H1 (cell line): ENCODE results near the gene MYOM1.

Experiments
- CTCF ChIP-seq, 3 experiments: IDR thresholded peaks; 1 replicate in 2 of 3; 2 replicates in 1 of 3; pipeline versions ENCODE4 v1.5.1 to v1.6.1; 2011; ENCODE audit warnings: low read length in 3 of 3, mild to moderate bottlenecking in 3 of 3, inconsistent platforms in 2 of 3, low read depth in 1 of 3, moderate library complexity in 1 of 3; ENCODE audit not compliant: insufficient read depth in 1 of 3; ENCODE audit errors: control extremely low read depth in 1 of 3
- POLR2AphosphoS5 ChIP-seq: IDR thresholded peaks from 2 replicates; pipeline ENCODE4 v1.6.1; 2011; ENCODE audit warnings: low read depth, low read length

DNA sequence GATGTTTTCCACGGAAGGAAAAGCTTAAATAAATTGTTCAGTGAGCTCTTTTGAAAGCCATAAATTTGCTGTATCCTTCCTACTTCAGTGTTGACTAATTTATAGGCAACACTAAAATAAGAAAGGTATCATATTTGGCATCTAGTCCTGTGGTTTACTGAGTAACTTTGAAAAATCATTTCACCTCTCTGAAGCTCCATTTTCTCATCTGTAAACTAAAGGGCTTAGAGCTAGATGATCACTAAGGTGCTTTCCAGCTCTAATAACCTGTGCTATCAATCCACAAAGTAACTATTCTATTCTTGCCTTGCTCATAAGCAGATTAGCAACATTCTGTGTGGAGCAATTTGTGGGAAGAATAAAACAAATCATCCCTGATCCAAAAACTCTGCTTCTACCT is 3.6 kb upstream of the MYOM1 start:
- TF ChIP-seq POLR2AphosphoS5 (no peak), CTCF (IDR thresholded peaks at IDR 0.05; ENCODE audit: control extremely low read depth in 1 of 3, insufficient read depth in 1 of 3, low read depth in 1 of 3, low read length in 3 of 3) (no peak)
